GM12801 (cell line): ENCODE data around the gene GPR162.

ENCODE experiments used
- CTCF ChIP-seq: IDR thresholded peaks from one replicate; pipeline ENCODE4 v1.5.1; 2011; ENCODE audit warnings: control low read depth; ENCODE audit not compliant: insufficient read length; ENCODE audit errors: extremely low read depth

Gene GPR162

GRCh38 chr12:6850796-6851152 lies 29.2 kb downstream of the GPR162 start:
- no peak for TF ChIP-seq CTCF

GRCh38 chr12:6851153-6851920 lies 29.7 kb downstream of the GPR162 start, which contains the start of gene CDCA3:
Gene CDCA3, minus strand, starts transcription at chr12:6851286. Its CDS starts 334 bp downstream, at chr12:6850952.
- TF ChIP-seq CTCF = no peak

GRCh38 chr12:6851921-6852650 lies 30.5 kb downstream of the GPR162 start, which contains the start of gene USP5:
Gene USP5, plus strand, starts transcription at chr12:6852150. Its CDS starts 30 bp downstream, at chr12:6852180.
- TF ChIP-seq CTCF = no peak

GRCh38 chr12:6852651-6853354 lies 31.2 kb downstream of the GPR162 start:
- no peak for TF ChIP-seq CTCF

- no peak for TF ChIP-seq CTCF
Measured at GRCh38 chr12:6853626-6854025, 32.0 kb downstream of the GPR162 start.

GRCh38 chr12:6854036-6854435 lies 32.4 kb downstream of the GPR162 start:
- TF ChIP-seq CTCF = no peak

- TF ChIP-seq CTCF = no peak
Measured at GRCh38 chr12:6855322-6855721, 33.7 kb downstream of the GPR162 start.
